ENCODE measurements around the gene KIF1B. TPM values are rescaled to one million over a fixed set of nuclear protein-coding genes. Genes with fewer than 3 reads are reported as not detected.
"Not testable (repeated sequence)": the region's sequence is repeated elsewhere in the genome, so short reads cannot be mapped to it uniquely, and the experiment has no call there.

KIF1B gene
- total and polyA plus RNA-seq, 2 donors (not counting 1 experiment from before 2014, with no cell fraction given) = 3.5 to 16.4 TPM

DNA sequence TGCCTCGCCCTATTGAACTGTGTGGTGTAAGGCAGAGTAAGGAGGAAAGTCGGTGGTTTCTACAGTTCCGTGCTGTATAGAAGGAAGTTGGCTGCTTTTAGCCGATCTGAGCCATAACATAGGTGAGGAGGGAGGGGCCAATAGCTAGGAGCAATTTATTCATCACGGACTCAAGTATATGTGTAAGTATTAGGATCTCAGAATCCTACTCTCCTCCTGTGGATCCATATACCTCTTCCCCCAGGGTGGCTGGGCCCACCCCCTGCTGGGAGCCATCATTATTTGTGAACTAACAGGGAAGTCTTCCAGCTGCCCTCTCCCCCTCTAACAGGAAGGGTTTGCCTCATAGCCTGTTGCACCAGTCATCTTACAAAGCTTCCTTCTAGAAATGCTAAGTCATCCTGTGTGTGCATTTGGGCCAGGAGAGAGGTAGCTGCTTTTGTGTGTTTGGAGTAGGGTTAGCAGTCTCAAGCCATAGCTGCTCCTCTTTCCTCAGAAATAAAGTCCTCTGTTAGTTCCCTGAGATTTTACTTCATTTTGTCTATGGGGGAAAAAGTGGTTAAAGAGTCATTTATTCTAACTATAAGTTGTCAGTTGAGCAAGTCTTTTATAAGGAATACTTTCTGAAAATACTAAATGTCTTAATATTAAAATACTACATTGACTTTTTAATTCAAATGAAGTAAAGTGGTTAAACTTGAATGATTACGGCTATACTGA lies 205.0 kb downstream of the KIF1B start:
- intact Hi-C loops (cut with micrococcal nuclease) = no loop called here
- H3K4me2 ChIP-seq (replicated peaks; ENCODE audit: low read depth, low read length, poor library complexity, severe bottlenecking) = no peak overlapping the region
- POLR2A ChIA-PET = no interaction called here

DNA sequence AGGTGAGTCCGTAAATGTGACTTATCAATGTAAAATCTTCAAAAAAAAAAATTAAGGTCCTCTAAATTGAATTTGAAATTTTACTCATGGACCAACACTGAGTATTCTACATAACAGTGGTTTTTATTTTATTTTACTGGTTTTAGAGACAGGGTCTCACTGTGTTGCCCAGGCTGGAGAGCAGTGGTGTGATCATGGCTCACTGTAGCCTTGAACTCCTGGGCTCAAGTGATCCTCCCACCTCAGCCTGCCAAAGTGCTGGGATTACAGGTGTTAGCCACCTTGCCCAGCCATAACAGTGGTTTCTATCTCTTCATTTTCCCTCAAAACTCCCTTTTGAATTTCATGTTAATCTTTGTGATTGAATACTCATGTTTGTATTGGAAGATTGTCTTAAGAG lies 205.6 kb downstream of the KIF1B start:
- intact Hi-C loops (cut with micrococcal nuclease); ATAC-seq (ENCODE audit: low read depth); H3K27me3 Mint-ChIP-seq; H2AFZ ChIP-seq (ENCODE audit: insufficient read depth, low read depth, low read length, poor library complexity, severe bottlenecking); H4K20me1 ChIP-seq (ENCODE audit: control insufficient read depth, insufficient read depth, low read length, poor library complexity, severe bottlenecking); CTCF ChIA-PET; H3K4me2 ChIP-seq (replicated peaks; ENCODE audit: low read depth, low read length, poor library complexity, severe bottlenecking); H3K27me3 ChIP-seq (replicated peaks in 1 of 4; ENCODE audit: control extremely low read depth in 1 of 4, control insufficient read depth in 3 of 4, insufficient read depth in 4 of 4, low read length in 3 of 4); H3K27ac ChIP-seq (ENCODE audit: low read length in 2 of 2); H3K79me2 ChIP-seq (ENCODE audit: control insufficient read depth, insufficient read depth, low read length); H3K27ac Mint-ChIP-seq; POLR2A ChIA-PET; H3K9me3 Mint-ChIP-seq (ENCODE audit: insufficient read depth); H3K4me1 Mint-ChIP-seq; H3K9ac ChIP-seq (ENCODE audit: low read length); H3K4me3 ChIP-seq (ENCODE audit: control extremely low read depth in 1 of 5, extremely low read depth in 1 of 5, insufficient read depth in 1 of 5, low read depth in 2 of 5, low read length in 4 of 5); H3K4me1 ChIP-seq (ENCODE audit: control insufficient read depth in 2 of 2, insufficient read depth in 2 of 2, low read length in 2 of 2); DNase-seq; H3K9me3 ChIP-seq (ENCODE audit: control extremely low read depth in 1 of 3, control insufficient read depth in 2 of 3, insufficient read depth in 1 of 3, low read length in 2 of 3); H3K4me3 Mint-ChIP-seq: not testable (repeated sequence)
- no CpG with 5 or more reads among the region's 1 CpG for WGBS (ENCODE audit: insufficient coverage)
- peaks cover 0 to 52% of the 10 kb centered on the region in 2 experiments for H3K36me3 ChIP-seq (replicated peaks in 1 of 2; ENCODE audit: control extremely low read depth in 1 of 2, control insufficient read depth in 1 of 2, extremely low read depth in 1 of 2, insufficient read depth in 2 of 2, low read length in 1 of 2)

More for the DNA sequence above, 205.0 kb downstream of the KIF1B start:
- Histone ChIP-seq H3K27ac (ENCODE audit: low read length in 2 of 2) (peak overlapping the region in 1 of 2 donors; percentile 8), H3K4me3 (ENCODE audit: control extremely low read depth in 1 of 5, extremely low read depth in 1 of 5, insufficient read depth in 1 of 5, low read depth in 2 of 5, low read length in 4 of 5) (no peak overlapping the region), H3K9me3 (ENCODE audit: control extremely low read depth in 1 of 3, control insufficient read depth in 2 of 3, insufficient read depth in 1 of 3, low read length in 2 of 3) (no peaks in the 10 kb centered on the region), H3K79me2 (ENCODE audit: control insufficient read depth, insufficient read depth, low read length) (no peaks in the 10 kb centered on the region), H3K9ac (ENCODE audit: low read length) (no peak overlapping the region), H3K36me3 (replicated peaks in 1 of 2; ENCODE audit: control extremely low read depth in 1 of 2, control insufficient read depth in 1 of 2, extremely low read depth in 1 of 2, insufficient read depth in 2 of 2, low read length in 1 of 2) (peaks cover 0 to 56% of the 10 kb centered on the region in 2 experiments), H2AFZ (ENCODE audit: insufficient read depth, low read depth, low read length, poor library complexity, severe bottlenecking) (peak overlapping the region; percentile 14), H3K4me1 (ENCODE audit: control insufficient read depth in 2 of 2, insufficient read depth in 2 of 2, low read length in 2 of 2) (no peaks in the 10 kb centered on the region), H4K20me1 (ENCODE audit: control insufficient read depth, insufficient read depth, low read length, poor library complexity, severe bottlenecking) (no peaks in the 10 kb centered on the region), H3K27me3 (replicated peaks in 1 of 4; ENCODE audit: control extremely low read depth in 1 of 4, control insufficient read depth in 3 of 4, insufficient read depth in 4 of 4, low read length in 3 of 4) (no peaks in the 10 kb centered on the region)
- Mint-ChIP-seq H3K4me3 (no peak overlapping the region), H3K27ac (peak overlapping the region; percentile 2), H3K9me3 (ENCODE audit: insufficient read depth) (no peaks in the 10 kb centered on the region), H3K4me1 (peaks cover 4% of the 10 kb centered on the region), H3K27me3 (no peaks in the 10 kb centered on the region)
- ATAC-seq (ENCODE audit: low read depth) = no peak
- DNase-seq = peak; percentile 17
- CTCF ChIA-PET = no interaction called here
- WGBS (ENCODE audit: insufficient coverage) = 10% methylated on average over 2 of the region's 6 CpGs
- no peak for TF ChIP-seq EZH2 (IDR thresholded peaks at IDR 0.05; ENCODE audit: borderline replicate concordance, insufficient read depth, low read depth, low read length, poor library complexity, severe bottlenecking)

DNA sequence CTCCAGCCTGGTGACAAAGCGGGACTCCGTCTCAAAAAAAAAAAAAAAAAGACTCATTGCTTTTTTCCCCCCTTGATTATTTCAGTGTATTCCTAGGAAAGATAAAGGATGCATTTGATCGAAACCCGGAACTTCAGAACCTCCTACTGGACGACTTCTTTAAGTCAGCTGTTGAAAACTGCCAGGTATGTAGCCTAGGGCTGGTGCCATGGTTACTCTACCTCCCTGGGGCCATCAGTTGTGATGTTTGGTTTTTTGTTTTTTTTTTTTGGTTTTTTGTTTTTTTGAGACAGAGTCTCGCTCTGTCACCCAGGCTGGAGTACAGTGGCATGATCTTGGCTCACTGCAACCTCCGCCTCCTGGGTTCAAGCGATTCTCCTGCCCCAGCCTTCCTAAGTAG lies 208.4 kb downstream of the KIF1B start:
- H3K4me1 Mint-ChIP-seq; POLR2A ChIA-PET; ATAC-seq (ENCODE audit: low read depth); intact Hi-C loops (cut with micrococcal nuclease); H3K4me2 ChIP-seq (replicated peaks; ENCODE audit: low read depth, low read length, poor library complexity, severe bottlenecking); H3K9ac ChIP-seq (ENCODE audit: low read length); H3K9me3 ChIP-seq (ENCODE audit: control extremely low read depth in 1 of 3, control insufficient read depth in 2 of 3, insufficient read depth in 1 of 3, low read length in 2 of 3); H3K79me2 ChIP-seq (ENCODE audit: control insufficient read depth, insufficient read depth, low read length); H3K27me3 Mint-ChIP-seq; H4K20me1 ChIP-seq (ENCODE audit: control insufficient read depth, insufficient read depth, low read length, poor library complexity, severe bottlenecking); DNase-seq; H2AFZ ChIP-seq (ENCODE audit: insufficient read depth, low read depth, low read length, poor library complexity, severe bottlenecking); H3K4me3 ChIP-seq (ENCODE audit: control extremely low read depth in 1 of 5, extremely low read depth in 1 of 5, insufficient read depth in 1 of 5, low read depth in 2 of 5, low read length in 4 of 5); H3K27ac ChIP-seq (ENCODE audit: low read length in 2 of 2); H3K4me3 Mint-ChIP-seq; H3K4me1 ChIP-seq (ENCODE audit: control insufficient read depth in 2 of 2, insufficient read depth in 2 of 2, low read length in 2 of 2); H3K27me3 ChIP-seq (replicated peaks in 1 of 4; ENCODE audit: control extremely low read depth in 1 of 4, control insufficient read depth in 3 of 4, insufficient read depth in 4 of 4, low read length in 3 of 4); H3K27ac Mint-ChIP-seq; H3K9me3 Mint-ChIP-seq (ENCODE audit: insufficient read depth): not testable (repeated sequence)
- H3K36me3 ChIP-seq (replicated peaks in 1 of 2; ENCODE audit: control extremely low read depth in 1 of 2, control insufficient read depth in 1 of 2, extremely low read depth in 1 of 2, insufficient read depth in 2 of 2, low read length in 1 of 2) = peaks cover 0 to 33% of the 10 kb centered on the region in 2 experiments
- CTCF ChIA-PET = interaction anchor here (0.7 kb wide), 1 partner anchor 510 kb away, joined by 3 read pairs; no protein-coding TSS in a partner anchor
- WGBS (ENCODE audit: insufficient coverage) = no CpG with 5 or more reads among the region's 8 CpGs

All from B cell (primary cell).